HFFc6 (cell line): ENCODE data around the gene SPTAN1. TPM values are rescaled to one million over a fixed set of nuclear protein-coding genes. Genes with fewer than 3 reads are reported as not detected.

Experiments used
- DNase-seq: peaks from one replicate; pipeline ENCODE4 v3.0.0-alpha.2; 2018
- H3K27ac Mint-ChIP-seq: 2 replicates; pipeline ENCODE4 v1.8.0; 2020; ENCODE audit warnings: mild to moderate bottlenecking, mixed read lengths
- H3K27me3 Mint-ChIP-seq: 2 replicates; pipeline ENCODE4 v1.8.0; 2021; ENCODE audit warnings: mild to moderate bottlenecking, moderate library complexity, mixed read lengths; ENCODE audit not compliant: insufficient read depth
- H3K36me3 Mint-ChIP-seq: 2 replicates; pipeline ENCODE4 v1.8.0; 2021; ENCODE audit warnings: low read depth, mixed read lengths
- H3K4me1 Mint-ChIP-seq: 2 replicates; pipeline ENCODE4 v1.8.0; 2020; ENCODE audit warnings: low read depth, mixed read lengths
- H3K4me3 Mint-ChIP-seq: 2 replicates; pipeline ENCODE4 v1.8.0; 2020; ENCODE audit warnings: mild to moderate bottlenecking, moderate library complexity, mixed read lengths
- H3K9me3 Mint-ChIP-seq: 2 replicates; pipeline ENCODE4 v1.8.0; 2020; ENCODE audit warnings: mild to moderate bottlenecking, mixed read lengths
- CTCF ChIP-seq: fragments of 200-600 bp; sonication (generic); IDR thresholded peaks from 2 replicates; pipeline ENCODE4 v1.5.0; 2021; ENCODE audit warnings: antibody characterized with exemption, mild to moderate bottlenecking
- total RNA-seq, 6 experiments: library from RNA; stranded (reverse); fragmentation: NEBNext Ultra II Directional; extraction: Animal tissue kit (Norgen Biotek cat#: 25700); gene quantifications; 2 replicates in 1 of 6; 3 replicates in 5 of 6; pipeline ENCODE4 v1.2.3, GENCODE V29; 2021

Gene SPTAN1
- total RNA-seq, 6 experiments from 2014 or later = 316 to 368 (median 327) TPM

DNA sequence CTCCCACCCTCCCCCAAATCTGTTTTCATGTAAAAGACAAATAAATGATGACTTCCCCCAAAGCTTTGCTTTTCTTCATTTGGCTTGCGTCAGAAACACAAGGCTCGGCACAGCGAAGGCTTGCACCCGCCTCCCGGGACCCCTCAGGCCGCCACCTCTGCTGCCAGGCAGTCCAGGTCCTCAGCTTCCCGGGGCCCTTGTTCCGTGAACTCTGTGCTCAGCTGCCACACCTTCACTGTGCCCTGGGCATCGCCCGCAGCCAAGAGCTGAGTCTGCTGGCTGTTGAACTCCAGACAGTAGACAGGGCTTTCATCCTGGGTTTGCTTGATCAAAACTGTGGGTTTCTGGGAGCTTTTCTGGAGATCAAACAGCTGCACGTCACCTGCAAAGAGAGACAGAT is 81.2 kb downstream of the SPTAN1 start:
- DNase-seq = no peak
- no peaks in the 10 kb centered on the region for H3K9me3 Mint-ChIP-seq
- peaks cover 31% of the 10 kb centered on the region for H3K36me3 Mint-ChIP-seq
- H3K27me3 Mint-ChIP-seq = peaks cover 27% of the 10 kb centered on the region
- TF ChIP-seq CTCF = no peak
- peak overlapping the region; percentile 94 for H3K27ac Mint-ChIP-seq
- no peak overlapping the region; the same call in 1 of the 2 replicates for H3K4me3 Mint-ChIP-seq
- H3K4me1 Mint-ChIP-seq = peaks cover 37% of the 10 kb centered on the region

- Mint-ChIP-seq H3K27ac (peak overlapping the region; percentile 94), H3K4me1 (peaks cover 37% of the 10 kb centered on the region), H3K9me3 (no peaks in the 10 kb centered on the region), H3K4me3 (no peak overlapping the region), H3K36me3 (peaks cover 27% of the 10 kb centered on the region), H3K27me3 (peaks cover 27% of the 10 kb centered on the region)
- no peak for TF ChIP-seq CTCF
- no peak for DNase-seq
These were observed 81.7 kb downstream of the SPTAN1 start for GRCh38 chr9:128634111-128634510.

DNA sequence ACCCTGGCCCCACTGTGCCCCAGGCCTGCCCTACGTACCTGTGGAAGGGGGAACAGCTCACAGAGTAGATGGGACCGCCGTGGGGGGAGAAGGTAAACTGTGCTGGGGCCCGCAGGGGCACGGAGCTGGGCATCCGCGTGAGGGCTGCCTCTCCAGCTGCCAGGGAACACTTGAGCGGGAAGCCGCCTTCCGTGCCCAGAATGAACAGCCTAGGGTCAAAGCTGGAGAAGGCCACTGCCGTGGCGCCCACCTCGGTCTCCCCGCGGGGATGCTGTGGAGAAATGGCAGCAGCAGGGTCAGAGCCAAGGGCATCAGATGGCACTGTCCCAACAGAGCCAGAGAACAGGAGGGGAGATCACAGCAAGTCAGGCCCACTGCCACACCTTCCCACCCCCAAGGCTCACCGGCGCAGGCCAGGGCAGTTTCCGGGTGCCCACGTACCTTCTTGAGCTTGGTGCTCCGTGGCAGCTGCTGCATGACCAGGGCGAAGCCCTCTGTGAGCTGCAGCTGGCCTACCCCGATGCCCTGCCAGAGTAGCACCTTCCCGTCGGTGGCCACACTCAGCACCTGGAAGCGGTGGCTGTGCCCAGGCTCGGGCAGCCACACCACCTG is 82.4 kb downstream of the SPTAN1 start:
- TF ChIP-seq CTCF = no peak
- H3K4me3 Mint-ChIP-seq = no peak overlapping the region; the same call in 1 of the 2 replicates
- H3K27me3 Mint-ChIP-seq = peaks cover 27% of the 10 kb centered on the region
- H3K36me3 Mint-ChIP-seq = peaks cover 21% of the 10 kb centered on the region
- H3K9me3 Mint-ChIP-seq = no peaks in the 10 kb centered on the region
- peaks cover 31% of the 10 kb centered on the region for H3K4me1 Mint-ChIP-seq
- peak overlapping the region; percentile 94 for H3K27ac Mint-ChIP-seq
- no peak for DNase-seq

GRCh38 chr9:128635266-128636023 is 83.1 kb downstream of the SPTAN1 start:
- Mint-ChIP-seq H3K4me1 (peaks cover 28% of the 10 kb centered on the region), H3K9me3 (no peaks in the 10 kb centered on the region), H3K4me3 (peak overlapping the region; percentile 53; the same call in 1 of the 2 replicates), H3K36me3 (peaks cover 14% of the 10 kb centered on the region; the same call in 1 of the 2 replicates), H3K27ac (peak overlapping the region; percentile 94), H3K27me3 (peaks cover 24% of the 10 kb centered on the region)
- DNase-seq = peak; percentile 96
- TF ChIP-seq CTCF = peak; percentile 98

DNA sequence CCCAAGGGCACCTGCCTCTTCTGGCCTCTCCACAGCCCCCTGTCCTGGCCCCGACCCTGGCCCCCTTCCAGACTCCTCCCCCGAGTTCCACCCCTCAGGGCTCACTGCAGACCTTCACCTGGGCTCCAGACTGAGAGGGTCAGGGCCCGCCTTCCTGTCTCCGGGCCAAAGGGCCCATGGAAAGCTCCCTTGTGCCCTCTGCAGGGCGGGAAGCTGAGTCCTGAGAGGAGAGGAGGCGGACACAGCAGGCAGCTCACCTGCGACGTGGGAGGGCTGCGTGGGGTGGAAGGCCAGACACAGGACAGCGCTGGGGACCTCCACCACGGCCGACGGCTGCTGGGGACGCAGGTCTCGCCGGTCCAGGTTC is 83.6 kb downstream of the SPTAN1 start:
- peak overlapping the region; percentile 32; the same call in 1 of the 2 replicates for H3K4me3 Mint-ChIP-seq
- no peak for DNase-seq
- H3K9me3 Mint-ChIP-seq = no peaks in the 10 kb centered on the region
- H3K4me1 Mint-ChIP-seq = peaks cover 28% of the 10 kb centered on the region
- peaks cover 24% of the 10 kb centered on the region for H3K27me3 Mint-ChIP-seq
- no peak for TF ChIP-seq CTCF
- peaks cover 13% of the 10 kb centered on the region; the same call in 1 of the 2 replicates for H3K36me3 Mint-ChIP-seq
- peak overlapping the region; percentile 94 for H3K27ac Mint-ChIP-seq
